Breast epithelium (tissue), 4 donors: ENCODE results near the gene DIPK1C. TPM values are rescaled to one million over a fixed set of nuclear protein-coding genes. Genes with fewer than 3 reads are reported as not detected.

Experiments used
- DNase-seq, 2 donors: peaks; one replicate each; pipeline ENCODE4 v3.0.0-alpha.2; 2019; ENCODE audit warnings: low spot score in 2 of 2
- H3K27ac ChIP-seq, 2 donors: fragments of 200-600 bp; sonication (generic) in 1 of 2; one replicate each; pipeline ENCODE4 v1.5.1; 2016 to 2019; ENCODE audit warnings: mild to moderate bottlenecking in 1 of 2
- H3K27me3 ChIP-seq, 2 donors: fragments of 200-600 bp; sonication (generic) in 1 of 2; one replicate each; pipeline versions ENCODE4 v1.5.1 to v1.6.0; 2017 to 2019; ENCODE audit warnings: control low read depth in 1 of 2, mild to moderate bottlenecking in 1 of 2
- H3K36me3 ChIP-seq: fragments of 200-600 bp; one replicate; pipeline ENCODE4 v1.5.1; 2019
- H3K4me1 ChIP-seq, 2 donors: fragments of 200-600 bp; sonication (generic); one replicate each; pipeline ENCODE4 v1.5.1; 2016 to 2019; ENCODE audit warnings: control low read depth in 1 of 2
- H3K4me3 ChIP-seq, 3 donors: fragments of 200-600 bp; sonication (generic); 1 replicate in 2 of 3; 2 replicates in 1 of 3; pipeline ENCODE4 v1.5.1; 2016 to 2019; ENCODE audit warnings: mild to moderate bottlenecking in 3 of 3, moderate library complexity in 2 of 3
- H3K9me3 ChIP-seq, 2 donors: fragments of 200-600 bp; sonication (generic) in 1 of 2; one replicate each; pipeline ENCODE4 v1.5.1; 2016 to 2019; ENCODE audit warnings: control low read depth in 1 of 2
- POLR2A ChIP-seq: fragments of 450-650 bp; IDR thresholded peaks from one replicate; pipeline ENCODE4 v1.6.1; 2016; ENCODE audit warnings: antibody characterized with exemption, mild to moderate bottlenecking, moderate library complexity
- POLR2AphosphoS5 ChIP-seq, 3 donors: sonication (generic); formaldehyde crosslinking; IDR thresholded peaks; one replicate each; pipeline ENCODE4 v1.6.1; 2017; ENCODE audit warnings: antibody characterized with exemption in 3 of 3
- intact Hi-C: fragments of 100-400 bp; cut with DNase I; formaldehyde crosslinking; loops from one replicate; pipeline ENCODE4 v1.15.1; 2023; ENCODE audit warnings: low total_unique reads
- total RNA-seq, 3 donors: library from RNA; depleted of rRNA; stranded (reverse); fragments of >200 nt; gene quantifications; one replicate each; pipeline ENCODE4 v1.1.0, GENCODE V29; 2016
- TF ChIP-seq, protein P1 (sequence below), 3 donors: fragments of 450-650 bp; IDR thresholded peaks; one replicate each; pipeline ENCODE4 v1.5.1; 2016 to 2017; ENCODE audit warnings: antibody characterized with exemption in 3 of 3, mild to moderate bottlenecking in 3 of 3, moderate library complexity in 3 of 3

DIPK1C gene
- total RNA-seq, 3 donors from 2014 or later = 0.16 TPM; not detected in 2

DNA sequence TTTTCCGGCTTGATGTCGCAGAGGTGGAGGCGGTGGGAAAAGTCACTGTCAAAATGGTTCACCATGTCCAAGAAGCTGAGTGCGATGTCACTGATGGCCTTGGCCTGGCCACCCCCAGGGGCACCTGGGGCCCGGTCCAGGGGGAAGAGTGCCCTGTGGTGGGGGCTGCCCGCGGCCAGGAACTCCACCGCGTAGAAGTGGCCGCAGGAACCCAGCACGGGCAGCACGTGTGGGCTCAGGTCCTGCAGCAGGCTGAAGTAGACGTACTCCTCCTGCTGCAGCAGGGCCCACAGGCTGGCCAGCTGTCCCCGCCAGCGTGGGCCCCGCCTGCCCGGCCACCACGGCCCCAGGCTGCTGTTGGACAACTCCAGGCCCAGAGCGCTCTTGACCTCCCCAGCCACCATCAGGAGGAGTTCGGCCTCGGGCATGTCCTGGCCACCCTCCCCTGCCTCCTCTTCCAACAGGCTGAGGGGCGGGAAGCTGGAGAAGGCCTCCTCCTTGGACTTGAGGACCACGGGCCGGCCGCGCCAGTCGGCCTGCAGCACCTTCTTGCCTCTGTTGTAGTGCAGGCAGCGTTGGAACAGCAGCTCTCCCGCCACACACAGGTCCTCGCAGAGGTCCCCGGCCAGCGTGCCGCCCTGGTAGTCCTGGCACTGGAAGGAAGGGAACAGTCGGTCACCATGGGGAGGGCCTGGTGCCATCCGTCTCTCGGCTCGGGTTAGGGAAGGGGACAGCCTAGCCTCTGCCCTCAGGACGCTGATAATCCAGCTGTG lies 10.3 kb downstream of the DIPK1C start:
- H3K4me3 ChIP-seq = no peak overlapping the region
- H3K9me3 ChIP-seq = no peaks in the 10 kb centered on the region
- H3K27ac ChIP-seq = no peak overlapping the region
- DNase-seq = no peak
- H3K36me3 ChIP-seq = no peaks in the 10 kb centered on the region
- H3K4me1 ChIP-seq = no peaks in the 10 kb centered on the region
- H3K27me3 ChIP-seq = peaks cover 0 to 10% of the 10 kb centered on the region in 2 donors
- TF ChIP-seq POLR2A (no peak), POLR2AphosphoS5 (IDR thresholded peaks at IDR 0.05) (no peak)
- TF ChIP-seq, protein P1, sequence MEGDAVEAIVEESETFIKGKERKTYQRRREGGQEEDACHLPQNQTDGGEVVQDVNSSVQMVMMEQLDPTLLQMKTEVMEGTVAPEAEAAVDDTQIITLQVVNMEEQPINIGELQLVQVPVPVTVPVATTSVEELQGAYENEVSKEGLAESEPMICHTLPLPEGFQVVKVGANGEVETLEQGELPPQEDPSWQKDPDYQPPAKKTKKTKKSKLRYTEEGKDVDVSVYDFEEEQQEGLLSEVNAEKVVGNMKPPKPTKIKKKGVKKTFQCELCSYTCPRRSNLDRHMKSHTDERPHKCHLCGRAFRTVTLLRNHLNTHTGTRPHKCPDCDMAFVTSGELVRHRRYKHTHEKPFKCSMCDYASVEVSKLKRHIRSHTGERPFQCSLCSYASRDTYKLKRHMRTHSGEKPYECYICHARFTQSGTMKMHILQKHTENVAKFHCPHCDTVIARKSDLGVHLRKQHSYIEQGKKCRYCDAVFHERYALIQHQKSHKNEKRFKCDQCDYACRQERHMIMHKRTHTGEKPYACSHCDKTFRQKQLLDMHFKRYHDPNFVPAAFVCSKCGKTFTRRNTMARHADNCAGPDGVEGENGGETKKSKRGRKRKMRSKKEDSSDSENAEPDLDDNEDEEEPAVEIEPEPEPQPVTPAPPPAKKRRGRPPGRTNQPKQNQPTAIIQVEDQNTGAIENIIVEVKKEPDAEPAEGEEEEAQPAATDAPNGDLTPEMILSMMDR (IDR thresholded peaks at IDR 0.05) = no peak
- intact Hi-C loops = no loop called here

DNA sequence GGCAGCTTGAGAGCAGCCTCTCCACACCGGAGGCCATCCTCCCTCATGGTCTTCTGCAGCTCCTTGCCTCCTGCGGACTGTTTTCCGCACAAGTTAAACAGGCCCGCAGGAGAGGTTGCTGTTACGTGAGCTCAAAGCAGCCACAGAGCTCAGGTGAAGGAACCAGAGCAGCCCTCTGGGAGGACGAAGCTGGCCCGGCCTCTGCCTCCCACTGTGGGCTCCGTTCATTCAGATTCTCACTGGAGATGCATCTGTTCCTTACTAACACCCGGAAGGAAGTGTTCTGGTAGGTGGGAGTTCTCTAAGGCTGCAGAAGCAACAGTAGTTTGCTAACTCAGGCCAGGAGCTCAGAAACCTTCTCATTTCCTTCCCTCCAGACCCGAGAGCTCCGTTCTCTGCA lies 10.9 kb downstream of the DIPK1C start:
- intact Hi-C loops = no loop called here
- Histone ChIP-seq H3K4me1 (no peaks in the 10 kb centered on the region), H3K27me3 (peaks cover 0 to 10% of the 10 kb centered on the region in 2 donors), H3K9me3 (no peaks in the 10 kb centered on the region), H3K27ac (no peak overlapping the region), H3K36me3 (no peaks in the 10 kb centered on the region), H3K4me3 (no peak overlapping the region)
- TF ChIP-seq POLR2A (no peak), POLR2AphosphoS5 (IDR thresholded peaks at IDR 0.05) (no peak)
- TF ChIP-seq, protein P1 (IDR thresholded peaks at IDR 0.05) = no peak
- DNase-seq = no peak

DNA sequence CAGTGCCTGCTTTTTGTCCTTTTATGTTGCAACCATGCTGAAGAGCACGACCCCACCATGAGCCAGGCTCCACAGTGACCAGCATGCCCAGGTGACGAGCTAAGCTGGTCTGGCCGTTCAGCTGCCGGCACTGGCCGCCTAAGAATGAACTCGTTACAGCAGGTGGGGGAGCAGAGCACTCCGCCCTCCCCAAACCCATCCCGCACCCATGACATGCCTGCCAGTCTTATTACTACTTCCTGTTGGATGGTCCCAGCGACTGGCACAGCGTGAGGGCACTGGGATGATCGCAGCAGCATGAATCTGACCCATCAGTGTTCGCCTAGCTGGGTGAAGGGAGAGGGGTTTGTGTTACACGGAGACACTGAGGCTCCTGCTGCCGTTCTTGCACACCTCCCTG lies 11.5 kb downstream of the DIPK1C start:
- Histone ChIP-seq H3K27ac (no peak overlapping the region), H3K27me3 (peaks cover 0 to 10% of the 10 kb centered on the region in 2 donors), H3K36me3 (no peaks in the 10 kb centered on the region), H3K4me1 (no peaks in the 10 kb centered on the region), H3K4me3 (no peak overlapping the region), H3K9me3 (no peaks in the 10 kb centered on the region)
- DNase-seq = no peak
- no peak for TF ChIP-seq POLR2A
- TF ChIP-seq POLR2AphosphoS5 (IDR thresholded peaks at IDR 0.05) = no peak
- TF ChIP-seq, protein P1 (IDR thresholded peaks at IDR 0.05) = no peak
- intact Hi-C loops = no loop called here

DNA sequence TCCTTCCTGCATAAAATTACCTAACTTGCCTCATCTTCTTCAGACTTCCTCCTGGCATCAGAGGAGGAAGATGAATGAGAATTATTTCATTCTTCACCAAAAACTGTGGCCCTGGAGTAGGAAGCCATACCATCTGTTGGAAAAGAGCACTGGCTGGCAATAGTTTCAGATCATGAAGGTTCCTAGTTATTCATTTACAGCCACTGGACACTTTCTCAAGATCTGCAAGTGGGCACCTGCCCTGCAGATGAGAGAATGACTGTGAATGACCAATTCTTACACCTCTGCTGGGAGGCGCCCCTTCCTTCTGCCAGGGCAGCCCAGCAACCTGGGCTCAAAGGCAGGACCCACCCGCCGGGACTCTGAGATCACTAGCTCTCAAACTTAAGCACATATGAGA lies 13.0 kb downstream of the DIPK1C start:
- Histone ChIP-seq H3K27ac (no peak overlapping the region), H3K9me3 (no peaks in the 10 kb centered on the region)
- DNase-seq = no peak

More for the DNA sequence above, 13.0 kb downstream of the DIPK1C start:
- Histone ChIP-seq H3K4me3 (no peak overlapping the region), H3K36me3 (no peaks in the 10 kb centered on the region), H3K27me3 (peaks cover 0 to 10% of the 10 kb centered on the region in 2 donors), H3K4me1 (no peaks in the 10 kb centered on the region)
- intact Hi-C loops = no loop called here
- TF ChIP-seq POLR2AphosphoS5 (IDR thresholded peaks at IDR 0.05) = no peak
- no peak for TF ChIP-seq POLR2A
- TF ChIP-seq, protein P1 (IDR thresholded peaks at IDR 0.05) = no peak
